Stimulated activated CD4-positive, alpha-beta T cell treated with anti-CD3 and anti-CD28 coated beads, Interleukin-4, amount 100 ng/mL, for 1 hour (primary cell): ENCODE data around the gene NFATC4.
A peak's percentile ranks its signal among the peaks of the same experiment; 100 is the strongest.

ENCODE experiments used
- DNase-seq: peaks from one replicate; pipeline ENCODE4 v3.0.0-alpha.2; 2020

Gene NFATC4

DNA sequence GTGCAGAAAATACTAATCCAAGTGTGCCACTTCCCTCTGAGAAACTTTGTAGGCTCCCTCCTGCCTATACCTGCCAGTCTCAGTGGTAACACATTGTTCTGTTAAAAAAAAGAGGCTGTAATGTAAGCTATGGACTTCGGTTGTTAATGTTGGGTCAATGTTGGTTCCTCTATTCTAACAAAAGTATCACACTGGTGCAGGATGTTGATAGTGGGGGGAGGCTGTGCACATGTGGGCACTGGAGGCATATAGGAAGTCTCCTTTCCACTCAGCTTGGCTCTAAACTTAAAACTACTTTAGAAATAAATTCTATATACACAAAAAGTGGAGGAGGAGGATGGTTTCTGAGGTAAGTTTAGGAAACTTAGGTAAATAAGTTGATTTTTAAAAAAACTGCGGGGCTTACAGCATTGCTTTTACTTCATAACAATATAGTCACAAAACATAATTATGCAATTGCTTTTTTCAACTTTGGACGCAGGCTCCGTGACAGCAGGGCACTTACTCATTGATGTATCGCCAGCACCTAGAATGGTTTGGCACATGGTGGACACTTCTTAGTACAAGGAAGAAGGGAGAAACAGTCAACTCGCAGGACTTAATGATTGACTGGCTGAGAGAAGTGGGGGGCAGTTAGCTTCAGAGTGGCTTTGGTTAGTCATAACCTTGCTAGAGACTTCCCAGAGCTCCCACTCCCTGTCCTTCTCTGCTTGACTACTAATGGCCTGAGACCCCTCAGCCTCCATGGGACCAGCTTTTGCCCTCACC is 22.9 kb downstream of the NFATC4 start:
- DNase-seq = no peak

DNA sequence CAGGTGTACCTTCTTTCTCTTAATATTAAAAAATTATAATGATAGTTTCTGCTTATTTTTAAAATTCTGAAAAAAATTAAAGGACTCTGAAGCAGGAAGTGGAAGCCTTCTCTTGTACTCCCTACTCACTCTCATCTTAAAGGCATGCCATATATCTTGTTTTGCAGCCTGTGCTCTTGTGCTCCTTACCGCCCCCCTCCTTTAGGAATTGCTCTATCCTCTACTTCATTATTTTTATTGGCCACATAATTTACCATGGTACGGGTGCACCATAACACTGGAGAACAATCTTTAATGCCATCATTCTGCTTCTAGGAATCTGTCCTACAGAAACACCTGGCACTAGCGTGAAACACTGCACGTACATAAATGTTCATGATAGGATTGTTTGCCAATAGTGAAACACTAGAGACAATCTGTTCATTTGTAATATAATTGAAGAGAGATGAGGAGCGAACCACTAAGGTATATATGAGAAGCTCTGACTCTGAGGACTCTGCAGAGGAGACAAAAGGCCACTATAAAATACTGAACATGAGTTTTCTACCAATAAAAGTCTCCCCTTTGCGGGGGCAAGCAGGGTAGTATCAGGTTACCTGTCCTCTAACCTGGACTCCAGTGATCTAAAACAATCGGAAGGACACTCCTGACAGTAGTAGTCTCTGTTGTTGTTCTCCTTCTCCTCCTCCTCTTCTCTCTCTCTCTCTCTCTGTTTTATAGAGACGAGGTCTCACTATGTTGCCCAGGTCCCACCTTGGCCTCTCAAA is 24.5 kb downstream of the NFATC4 start:
- DNase-seq = no peak

DNA sequence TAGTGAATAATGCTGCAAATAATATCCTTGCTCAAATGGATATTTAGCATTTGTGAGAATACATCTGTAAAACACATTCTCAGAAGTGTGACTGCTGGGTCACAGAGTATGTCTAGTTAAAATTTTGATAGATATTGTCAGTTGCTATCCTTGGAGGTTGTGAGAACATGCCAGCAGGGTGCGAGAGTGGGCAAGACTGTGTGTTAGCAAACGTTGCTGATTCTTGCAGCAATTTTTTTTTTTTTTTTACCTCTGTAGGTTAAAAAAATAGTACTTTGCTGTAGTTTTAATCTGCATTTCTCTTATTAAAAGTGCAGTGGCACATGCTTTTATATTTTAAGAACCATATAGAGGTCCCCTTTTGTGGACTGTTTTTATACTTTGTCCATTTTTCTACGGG is 26.3 kb downstream of the NFATC4 start:
- DNase-seq = no peak

DNA sequence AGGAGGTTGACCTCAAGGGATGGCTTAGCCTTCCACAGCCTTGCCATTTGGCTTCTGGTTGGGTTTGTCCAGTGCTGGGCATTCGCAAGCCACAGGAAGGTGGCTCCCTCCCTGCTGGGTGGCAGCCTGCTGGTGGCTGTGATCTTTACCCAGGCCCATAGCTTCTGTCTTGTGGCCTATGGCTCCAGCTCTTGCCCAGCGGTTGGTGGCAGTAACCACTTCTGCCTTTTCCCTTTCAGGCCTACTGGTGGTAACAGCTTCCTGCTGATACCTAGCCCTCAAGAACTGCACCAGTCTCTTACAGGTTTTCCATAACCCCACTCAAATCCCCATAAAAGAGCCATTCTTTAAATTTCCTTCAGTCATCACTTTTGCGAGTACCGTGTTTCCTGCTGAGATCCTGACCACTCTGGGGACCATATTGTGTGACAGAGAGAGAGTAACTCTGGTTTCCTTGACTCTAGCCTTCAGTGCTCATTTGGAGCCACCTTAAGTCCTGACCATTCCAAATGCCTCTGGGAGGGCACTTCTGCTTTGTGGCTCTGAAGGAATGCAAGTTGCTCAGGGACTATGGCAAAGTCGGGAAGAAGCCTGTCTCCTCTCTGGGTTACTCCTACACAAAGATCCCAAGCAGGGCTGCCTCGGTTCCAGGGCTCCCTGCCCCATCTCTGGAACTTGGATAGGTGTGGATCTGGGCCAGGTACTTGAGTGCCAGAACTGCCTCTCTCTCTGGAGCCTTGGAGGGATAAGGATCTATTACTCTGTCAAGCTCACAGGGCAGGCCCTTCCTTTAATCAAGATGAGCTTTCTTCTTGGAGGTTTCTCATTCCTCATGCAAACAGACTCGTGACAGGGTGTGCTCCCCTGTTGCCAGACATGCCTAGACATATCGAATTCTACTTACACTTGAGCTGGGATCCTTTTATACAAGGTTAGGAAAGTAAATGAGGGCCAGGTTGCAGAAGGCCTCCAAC is 27.9 kb downstream of the NFATC4 start:
- DNase-seq = no peak

DNA sequence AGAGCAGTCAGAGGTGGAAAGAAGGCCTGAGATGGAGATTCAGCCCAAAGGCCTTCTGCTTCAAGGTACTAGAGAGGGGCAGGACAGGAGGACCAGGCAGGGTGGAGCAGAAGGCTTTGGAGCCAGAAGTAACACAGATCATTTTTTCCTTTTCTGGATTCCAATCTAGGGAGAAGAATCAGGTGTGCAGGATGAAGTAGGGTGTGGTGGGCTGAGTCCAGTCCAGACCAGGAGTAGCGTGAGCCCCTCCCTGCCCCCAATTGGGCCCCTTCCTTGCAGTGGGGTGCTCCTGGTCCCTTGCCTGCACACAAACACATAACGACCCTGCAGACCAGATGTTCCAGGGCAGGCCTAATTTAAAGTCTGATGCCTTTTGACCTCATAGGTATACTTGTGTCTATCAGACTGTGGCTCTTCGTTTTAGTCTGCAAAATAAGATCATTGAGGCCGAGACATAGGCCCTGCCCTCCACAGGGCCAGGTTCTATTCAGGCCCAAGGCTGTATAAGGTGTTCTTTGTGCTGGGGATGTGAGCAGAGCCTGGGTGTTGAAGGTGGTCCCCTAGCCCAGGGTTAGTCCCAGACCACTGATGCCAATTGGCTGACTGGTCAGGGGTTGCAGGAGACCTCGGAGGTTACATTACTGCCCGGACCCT is 29.8 kb downstream of the NFATC4 start:
- no peak for DNase-seq

DNA sequence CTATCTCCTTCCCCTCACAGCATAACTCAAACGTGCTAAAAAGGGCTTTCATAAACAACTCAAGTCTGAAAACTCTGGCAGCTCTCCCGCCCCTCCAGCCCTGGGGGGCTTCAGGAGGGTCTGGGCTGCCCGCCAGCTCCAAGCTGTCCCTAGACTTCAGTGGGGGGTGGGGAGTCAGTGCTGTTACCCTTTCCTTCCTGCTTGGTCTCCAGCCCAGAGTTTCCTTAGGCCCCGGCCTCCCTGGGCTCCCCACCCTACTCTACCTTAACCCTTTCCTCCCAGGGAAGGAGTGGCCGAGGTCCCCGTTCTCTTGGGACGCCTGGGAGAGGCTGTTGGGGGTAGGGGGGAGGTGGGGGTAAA is 30.3 kb downstream of the NFATC4 start:
- DNase-seq = no peak

DNA sequence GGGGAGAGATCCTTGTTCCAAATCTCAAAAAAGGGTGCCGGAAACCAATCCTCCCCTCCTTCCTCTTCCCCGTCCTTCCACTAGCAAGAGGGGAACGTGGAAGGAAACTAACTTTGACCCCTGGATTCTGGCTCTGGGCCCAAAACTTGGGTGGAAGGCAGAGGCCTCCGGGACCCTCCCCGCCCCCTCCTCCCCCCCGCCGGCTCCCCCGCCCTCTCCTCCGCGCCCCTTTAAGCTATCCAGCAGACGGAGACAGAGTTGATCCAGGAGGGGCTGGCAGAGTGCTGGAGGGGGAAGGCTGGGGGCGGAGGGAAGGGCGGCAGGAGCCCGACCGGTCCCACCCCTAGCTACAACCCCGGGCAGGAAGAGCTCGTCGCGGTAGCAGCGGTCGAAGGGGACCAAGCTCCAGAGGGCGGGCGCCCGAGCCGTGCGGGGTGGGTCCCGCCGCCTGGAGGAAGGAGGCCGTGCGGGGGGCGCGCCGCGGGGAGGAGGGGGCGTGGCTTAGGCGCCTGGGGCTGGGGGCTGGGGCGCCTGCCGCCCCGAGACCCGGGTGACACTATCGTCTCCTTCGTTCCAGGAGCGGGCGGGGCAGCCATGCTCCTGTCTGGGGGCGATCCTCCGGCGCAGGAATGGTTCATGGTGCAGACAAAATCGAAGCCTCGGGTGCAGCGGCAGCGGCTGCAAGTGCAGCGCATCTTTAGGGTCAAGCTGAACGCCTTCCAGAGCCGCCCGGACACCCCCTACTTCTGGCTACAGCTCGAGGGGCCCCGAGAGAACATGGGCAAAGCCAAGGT is 30.9 kb downstream of the NFATC4 start, which contains the start of gene NYNRIN:
TSS of gene NYNRIN (plus strand) at position 351 of the 794 bp plus-strand sequence. CDS start at position 595, 244 bp downstream.
- DNase-seq = peak; percentile 30

DNA sequence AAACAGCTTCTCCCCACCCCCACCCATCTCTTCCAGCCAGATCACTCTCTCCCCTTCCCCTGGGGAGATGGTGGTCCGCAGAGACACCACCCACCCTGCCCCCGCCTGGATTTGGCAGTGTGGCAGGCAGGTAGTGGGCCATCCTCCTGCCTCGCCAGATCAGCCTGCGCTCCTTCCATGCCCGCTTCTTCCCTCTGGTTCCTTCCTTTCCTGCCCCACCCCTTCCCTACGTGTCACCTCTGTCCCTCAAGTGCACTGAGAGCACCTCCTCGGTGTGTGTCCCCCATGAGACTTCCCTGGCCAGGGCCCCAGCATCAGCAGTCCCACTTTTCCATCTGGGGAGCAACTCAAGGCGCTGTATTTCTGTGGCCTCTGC is 31.5 kb downstream of the NFATC4 start:
- no peak for DNase-seq

DNA sequence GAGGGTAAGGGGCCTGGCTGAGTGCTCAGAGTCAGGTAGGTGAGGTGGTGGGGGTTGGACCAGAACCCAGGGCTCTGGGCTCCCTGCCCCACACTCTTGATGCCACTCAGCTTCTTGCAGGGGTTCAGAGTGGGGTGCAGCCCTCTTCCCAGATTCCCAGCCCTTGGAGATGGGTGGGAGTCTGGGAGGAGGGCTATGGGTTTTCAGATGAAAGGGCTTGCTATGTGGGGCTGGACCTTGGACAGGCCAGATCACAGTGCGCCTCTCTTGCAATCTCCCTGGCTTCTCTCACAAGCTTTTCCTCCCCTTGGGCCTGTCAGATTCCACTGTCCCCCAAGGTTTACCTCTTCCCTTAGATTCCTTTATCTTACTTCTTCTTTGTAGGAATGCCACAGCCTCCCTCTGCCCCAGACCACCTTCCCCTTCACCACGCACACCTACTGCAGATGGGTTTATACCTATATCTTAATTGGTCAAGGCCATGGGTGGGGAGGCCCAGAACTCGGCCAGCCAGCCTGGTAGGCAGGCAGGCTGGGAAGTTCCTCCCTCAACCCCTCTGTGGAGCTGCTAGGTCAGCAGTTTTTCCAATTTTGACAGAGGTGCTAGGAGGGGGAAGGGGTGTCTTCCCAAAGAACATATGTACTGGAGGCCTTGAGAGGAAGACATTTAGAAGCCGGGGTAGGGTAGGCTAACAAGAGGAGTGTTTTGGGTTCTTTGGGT is 32.2 kb downstream of the NFATC4 start:
- no peak for DNase-seq

DNA sequence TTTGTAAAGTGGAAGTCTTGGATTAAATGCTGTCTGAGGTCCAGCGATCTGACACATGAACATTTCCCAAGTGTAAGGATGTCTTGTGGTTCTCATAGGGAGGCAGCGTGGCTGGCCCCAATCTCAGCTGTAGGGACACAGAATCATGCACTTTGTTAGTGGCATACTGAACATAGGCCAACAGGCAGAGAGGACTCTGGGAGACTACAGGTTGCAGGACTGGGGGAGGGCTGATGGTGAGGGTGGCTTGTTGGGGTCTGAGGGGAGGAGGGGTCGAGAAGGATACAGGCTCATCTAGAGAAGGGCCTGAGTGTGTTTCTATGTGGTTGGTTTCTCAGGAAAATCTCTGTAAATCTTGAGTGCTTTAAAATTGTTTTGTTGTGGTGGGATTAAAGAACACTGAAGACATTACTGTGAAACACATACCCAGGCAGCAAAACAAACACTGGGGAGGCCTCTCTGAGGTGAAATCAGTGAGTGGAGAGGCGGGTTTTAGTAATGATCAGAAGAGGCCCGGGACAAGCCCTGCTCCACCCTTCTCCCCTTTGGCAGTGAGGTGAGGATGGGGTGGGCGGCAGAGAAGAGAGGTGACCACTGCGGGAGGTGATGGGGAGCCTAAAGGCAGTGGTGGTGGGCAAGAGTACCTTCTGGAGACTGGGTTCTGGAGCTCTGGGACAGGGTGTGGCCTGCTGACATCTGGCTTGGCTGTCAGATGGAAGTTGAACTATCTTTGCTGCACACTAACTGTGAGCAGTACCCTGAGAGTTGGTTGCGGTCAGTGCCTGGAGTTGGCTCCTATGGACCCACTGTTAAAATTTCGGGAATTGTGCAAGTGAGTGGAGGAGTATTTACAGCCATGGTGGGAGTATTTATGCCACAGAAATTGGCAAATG is 34.1 kb downstream of the NFATC4 start:
- no peak for DNase-seq

DNA sequence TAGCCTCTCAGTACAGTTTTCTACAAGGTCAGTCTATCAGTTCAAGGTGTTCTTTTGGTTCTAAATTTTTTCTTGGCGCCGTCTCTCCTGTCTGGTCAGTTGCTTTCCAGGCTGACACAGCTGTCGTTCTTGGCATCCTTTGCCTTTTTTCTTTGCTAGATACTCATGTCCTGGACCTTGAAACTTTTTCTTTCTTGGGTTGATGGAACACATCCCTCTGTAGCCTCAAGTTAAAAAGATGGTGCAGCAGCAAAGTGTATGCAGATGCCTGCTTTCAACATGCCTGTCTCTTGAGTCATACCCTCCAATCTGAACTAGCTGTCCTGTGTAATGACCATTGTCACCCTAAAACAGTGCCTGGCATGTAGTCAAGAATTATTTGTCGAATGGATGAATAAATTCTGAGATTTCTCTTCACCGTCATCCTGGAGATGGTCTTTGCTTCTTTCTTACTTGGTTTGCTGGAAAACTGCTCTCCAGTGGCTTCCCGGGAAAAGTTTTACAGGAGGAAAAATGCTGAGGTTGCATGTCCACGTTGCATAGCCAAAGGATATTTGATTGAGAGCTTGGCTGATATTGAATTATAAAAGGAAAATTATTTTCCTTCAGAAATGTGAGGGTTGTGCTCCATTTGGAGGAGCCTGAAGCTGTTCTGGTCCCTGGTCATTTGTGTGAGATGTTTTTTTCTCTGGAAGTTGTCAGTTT is 35.5 kb downstream of the NFATC4 start:
- DNase-seq = no peak

DNA sequence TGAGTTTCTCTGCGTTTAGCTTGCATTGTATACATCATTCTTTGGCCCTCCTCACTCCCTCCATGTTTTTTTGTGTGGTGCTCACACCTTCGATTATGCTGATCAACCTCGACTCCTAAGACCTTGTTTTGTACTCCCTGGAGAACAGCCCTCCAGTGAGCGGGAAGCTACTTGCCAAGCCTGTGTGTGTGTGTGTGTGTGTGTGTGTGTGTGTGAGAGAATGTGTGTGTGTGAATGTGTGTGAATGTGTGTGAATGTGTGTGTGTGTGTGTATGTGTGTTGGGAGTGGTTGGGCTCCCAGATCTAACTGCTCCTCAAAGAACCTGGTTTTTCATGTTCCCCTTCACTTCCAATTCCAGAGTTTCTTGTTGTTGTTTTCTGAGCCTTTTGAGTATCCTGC is 36.8 kb downstream of the NFATC4 start:
- no peak for DNase-seq

DNA sequence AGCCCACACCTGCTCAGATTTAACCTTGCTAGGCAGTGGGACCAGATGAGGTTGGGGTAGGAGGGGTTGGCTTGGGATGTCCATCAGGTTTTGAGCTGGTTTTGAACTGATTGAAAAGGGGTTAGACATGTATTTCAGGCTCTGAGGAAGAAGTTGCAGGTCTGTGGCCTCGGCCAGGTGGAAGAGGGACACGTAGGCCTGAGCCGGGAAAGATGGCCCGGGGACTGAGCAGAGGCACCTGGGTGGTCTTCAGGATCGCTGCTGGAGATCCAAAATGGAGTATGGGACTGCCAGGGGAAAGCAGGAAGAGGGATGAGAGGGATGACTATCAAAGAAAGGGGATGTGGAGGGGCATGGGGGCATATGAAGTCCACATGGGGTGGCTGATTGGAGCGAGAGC is 38.4 kb downstream of the NFATC4 start:
- no peak for DNase-seq

DNA sequence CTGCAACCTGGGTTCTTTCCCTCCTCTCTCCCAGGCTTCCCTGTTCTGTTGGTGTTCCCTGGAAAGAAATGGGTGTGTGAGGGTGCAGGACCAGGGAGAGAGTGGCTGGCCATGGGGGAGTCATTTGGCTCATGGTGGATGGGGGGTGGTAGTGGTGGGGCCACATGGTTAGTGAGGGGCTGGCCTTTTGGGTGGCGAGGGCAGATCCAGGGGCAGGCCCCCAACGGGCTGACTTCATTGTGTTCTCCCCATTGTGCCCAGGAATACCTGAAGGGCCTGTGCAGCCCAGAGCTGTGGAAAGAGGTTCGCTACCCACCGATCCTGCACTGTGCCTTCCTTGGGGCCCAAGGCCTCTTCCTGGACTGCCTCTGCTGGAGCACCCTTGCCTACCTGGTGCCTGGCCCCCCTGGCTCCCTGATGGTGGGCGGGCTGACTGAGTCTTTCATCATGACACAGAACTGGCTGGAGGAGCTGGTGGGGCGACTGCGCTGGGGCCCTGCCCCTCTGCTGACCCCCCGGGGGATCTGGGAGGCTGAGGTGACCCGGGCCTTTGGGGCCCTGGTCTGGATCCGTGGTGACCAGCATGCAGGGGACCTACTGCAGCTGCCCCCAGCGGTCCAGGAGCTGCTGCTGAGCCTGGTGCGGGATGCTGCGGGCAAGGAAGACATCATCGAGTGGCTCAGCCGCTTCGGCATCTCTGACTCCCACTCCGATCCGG is 39.8 kb downstream of the NFATC4 start:
- no peak for DNase-seq

DNA sequence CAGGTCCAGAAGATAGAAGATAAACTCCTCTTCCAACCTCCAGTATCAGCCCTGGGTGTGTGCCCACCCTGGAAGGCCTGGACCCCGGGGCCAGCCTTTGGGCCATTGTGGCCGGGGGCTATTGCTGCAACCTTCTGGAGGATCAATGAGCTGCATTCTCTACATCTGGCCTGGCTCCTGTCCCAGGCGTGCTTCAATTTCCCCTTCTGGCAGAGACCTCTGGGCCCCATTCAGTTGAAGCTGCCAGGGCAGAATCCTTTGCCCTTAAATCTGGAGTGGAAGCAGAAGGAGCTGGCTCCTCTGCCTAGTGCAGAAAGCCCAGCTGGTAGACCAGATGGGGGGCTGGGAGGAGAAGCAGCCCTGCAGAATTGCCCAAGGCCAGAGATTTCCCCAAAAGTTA is 40.8 kb downstream of the NFATC4 start:
- no peak for DNase-seq

DNA sequence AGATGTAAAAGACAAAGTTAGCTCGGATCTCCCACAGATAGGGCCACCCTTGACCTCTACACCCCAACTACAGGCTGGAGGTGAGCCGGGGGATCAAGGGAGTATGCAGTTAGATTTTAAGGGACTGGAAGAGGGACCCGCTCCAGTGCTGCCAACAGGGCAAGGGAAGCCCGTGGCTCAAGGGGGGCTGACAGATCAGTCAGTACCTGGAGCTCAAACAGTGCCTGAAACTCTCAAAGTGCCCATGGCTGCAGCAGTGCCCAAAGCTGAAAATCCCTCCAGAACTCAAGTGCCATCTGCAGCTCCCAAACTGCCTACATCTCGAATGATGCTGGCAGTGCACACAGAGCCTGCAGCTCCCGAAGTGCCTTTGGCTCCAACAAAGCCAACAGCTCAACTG is 41.2 kb downstream of the NFATC4 start:
- DNase-seq = no peak

DNA sequence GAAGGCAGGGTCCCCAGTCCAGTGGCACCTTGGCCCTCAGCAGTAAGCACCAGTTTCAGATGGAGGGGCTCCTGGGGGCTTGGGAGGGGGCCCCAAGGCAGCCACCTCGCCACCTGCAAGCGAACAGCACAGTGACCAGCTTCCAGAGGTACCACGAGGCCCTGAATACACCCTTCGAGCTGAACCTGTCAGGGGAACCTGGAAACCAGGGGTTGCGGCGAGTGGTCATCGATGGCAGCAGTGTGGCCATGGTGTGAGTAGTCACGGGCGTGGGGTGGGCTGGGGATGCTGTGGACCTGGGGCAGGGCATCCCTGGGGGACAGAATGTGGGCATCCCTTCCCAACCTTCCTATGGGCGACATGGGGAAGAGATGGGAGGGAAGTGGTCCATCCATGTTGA is 42.0 kb downstream of the NFATC4 start:
- no peak for DNase-seq
